ENCODE measurements around the gene MTOR.
"Not testable (repeated sequence)": the region's sequence is repeated elsewhere in the genome, so short reads cannot be mapped to it uniquely, and the experiment has no call there.

MTOR gene

GRCh38 chr1:11214698-11215380 is 47.5 kb downstream of the MTOR start:
- no peak for DNase-seq

- DNase-seq = no peak
Measured at GRCh38 chr1:11211925-11212587, 50.3 kb downstream of the MTOR start.

- no peak for DNase-seq
Measured at GRCh38 chr1:11211461-11211860, 50.9 kb downstream of the MTOR start.

- DNase-seq = no peak
Measured at GRCh38 chr1:11207898-11208611, 54.3 kb downstream of the MTOR start.

- no peak for DNase-seq
Measured at GRCh38 chr1:11204396-11205190, 57.8 kb downstream of the MTOR start.

GRCh38 chr1:11198851-11199594 is 63.3 kb downstream of the MTOR start:
- no peak for DNase-seq

- no peak for DNase-seq
Measured at GRCh38 chr1:11198257-11198656, 64.1 kb downstream of the MTOR start.

GRCh38 chr1:11197359-11197758 is 65.0 kb downstream of the MTOR start:
- DNase-seq = no peak

GRCh38 chr1:11196945-11197344 is 65.4 kb downstream of the MTOR start:
- DNase-seq = no peak

- DNase-seq = no peak
Measured at GRCh38 chr1:11194407-11195176, 67.8 kb downstream of the MTOR start.

- no peak for DNase-seq
Measured at GRCh38 chr1:11193376-11193775, 69.0 kb downstream of the MTOR start.

- DNase-seq = no peak
Measured at GRCh38 chr1:11188858-11189451, 73.4 kb downstream of the MTOR start, which contains the start of gene ANGPTL7. Gene ANGPTL7, plus strand, starts transcription at chr1:11189355. Its CDS starts 225 bp downstream, at chr1:11189580.

GRCh38 chr1:11188381-11188780 is 74.0 kb downstream of the MTOR start:
- no peak for DNase-seq

- DNase-seq = no peak
Measured at GRCh38 chr1:11187931-11188330, 74.4 kb downstream of the MTOR start.

- no peak for DNase-seq
Measured at GRCh38 chr1:11187494-11187893, 74.9 kb downstream of the MTOR start.

GRCh38 chr1:11187000-11187399 is 75.4 kb downstream of the MTOR start:
- DNase-seq = no peak

- no peak for DNase-seq
Measured at GRCh38 chr1:11184973-11185372, 77.4 kb downstream of the MTOR start.

GRCh38 chr1:11182884-11183283 is 79.5 kb downstream of the MTOR start:
- DNase-seq = no peak

- DNase-seq = no peak
Measured at GRCh38 chr1:11180342-11180744, 82.0 kb downstream of the MTOR start.

- not testable (repeated sequence) for DNase-seq
Measured at GRCh38 chr1:11179749-11180148, 82.6 kb downstream of the MTOR start.

GRCh38 chr1:11179125-11179524 is 83.2 kb downstream of the MTOR start:
- DNase-seq = no peak

All from hematopoietic multipotent progenitor cell treated with erythropoietin and hydrocortisone succinate and interleukin-3 and kit ligand, for 8 days (in vitro differentiated cells).